ENCODE results near the gene CYP21A2. TPM values are rescaled to one million over a fixed set of nuclear protein-coding genes. Genes with fewer than 3 reads are reported as not detected.

Gene CYP21A2
- total RNA-seq, 4 donors from 2014 or later: 0.57 TPM; not detected in 3

GRCh38 chr6:32047855-32048766 is 9.9 kb downstream of the CYP21A2 start:
- TF ChIP-seq CTCF (IDR thresholded peaks at IDR 0.05; ENCODE audit: low read depth): no peak

GRCh38 chr6:32050562-32050961 is 12.3 kb downstream of the CYP21A2 start:
- TF ChIP-seq CTCF (IDR thresholded peaks at IDR 0.05; ENCODE audit: low read depth): no peak

- TF ChIP-seq CTCF (IDR thresholded peaks at IDR 0.05; ENCODE audit: low read depth): no peak
These were observed 18.0 kb downstream of the CYP21A2 start for GRCh38 chr6:32056254-32056653.

- TF ChIP-seq CTCF (IDR thresholded peaks at IDR 0.05; ENCODE audit: low read depth): no peak
These were observed 19.8 kb downstream of the CYP21A2 start for GRCh38 chr6:32057966-32058365.

- no peak for TF ChIP-seq CTCF (IDR thresholded peaks at IDR 0.05; ENCODE audit: low read depth)
These were observed 20.3 kb downstream of the CYP21A2 start for GRCh38 chr6:32058511-32058963.

GRCh38 chr6:32060966-32061655 is 22.9 kb downstream of the CYP21A2 start:
- TF ChIP-seq CTCF (IDR thresholded peaks at IDR 0.05; ENCODE audit: low read depth): no peak

GRCh38 chr6:32064706-32065105 is 26.5 kb downstream of the CYP21A2 start:
- no peak for TF ChIP-seq CTCF (IDR thresholded peaks at IDR 0.05; ENCODE audit: low read depth)

All from subcutaneous adipose tissue (tissue), 4 donors.